H1 (cell line): ENCODE results near the gene RHOG.

ENCODE experiments used
- BRCA1 ChIP-seq: IDR thresholded peaks from 2 replicates; pipeline ENCODE4 v1.6.1; 2012; ENCODE audit warnings: low read depth, low read length, improper control_type of control experiment
- CHD2 ChIP-seq: IDR thresholded peaks from 2 replicates; pipeline ENCODE4 v1.6.1; 2012; ENCODE audit warnings: low read length, improper control_type of control experiment
- POLR2A ChIP-seq, 2 experiments: IDR thresholded peaks; 1 replicate in 1 of 2; 2 replicates in 1 of 2; pipeline ENCODE4 v1.6.1; 2011; ENCODE audit warnings: low read depth in 2 of 2, low read length in 2 of 2, mild to moderate bottlenecking in 2 of 2; ENCODE audit errors: control extremely low read depth in 1 of 2
- TAF7 ChIP-seq: optimal IDR thresholded peaks from 2 replicates; pipeline ENCODE3; 2011; ENCODE audit warnings: low read depth, mild to moderate bottlenecking, inconsistent platforms, low read length, moderate library complexity, borderline replicate concordance
- TF ChIP-seq, protein P1 (sequence below), 3 experiments: IDR thresholded peaks; 1 replicate in 2 of 3; 2 replicates in 1 of 3; pipeline versions ENCODE4 v1.5.1 to v1.6.1; 2011; ENCODE audit warnings: low read length in 3 of 3, mild to moderate bottlenecking in 3 of 3, inconsistent platforms in 2 of 3, low read depth in 1 of 3, moderate library complexity in 1 of 3; ENCODE audit not compliant: insufficient read depth in 1 of 3; ENCODE audit errors: control extremely low read depth in 1 of 3

DNA sequence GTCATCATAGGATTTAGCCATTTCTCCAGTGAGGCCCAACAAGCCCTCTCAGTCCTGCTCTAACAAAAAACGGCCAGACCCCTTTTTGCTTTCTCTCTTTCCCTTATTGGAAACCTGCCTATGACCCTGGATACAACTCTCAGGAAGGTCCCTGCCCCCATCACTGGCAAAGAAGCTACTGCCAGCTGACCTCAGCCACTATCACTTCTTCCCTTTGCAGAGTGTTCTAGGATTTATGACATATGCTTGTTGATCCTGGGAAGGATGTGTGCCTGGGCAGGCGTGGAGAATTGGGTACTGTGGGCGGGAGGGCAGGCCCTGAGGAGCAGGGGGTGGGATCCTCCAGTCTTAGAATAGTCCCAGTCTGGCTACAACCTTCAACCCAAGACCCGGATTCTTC, 24.9 kb downstream of the RHOG start:
- no peak for TF ChIP-seq CHD2
- no peak for TF ChIP-seq POLR2A (IDR thresholded peaks at IDR 0.05; ENCODE audit: control extremely low read depth in 1 of 2, low read depth in 2 of 2, low read length in 2 of 2)
- TF ChIP-seq, protein P1, sequence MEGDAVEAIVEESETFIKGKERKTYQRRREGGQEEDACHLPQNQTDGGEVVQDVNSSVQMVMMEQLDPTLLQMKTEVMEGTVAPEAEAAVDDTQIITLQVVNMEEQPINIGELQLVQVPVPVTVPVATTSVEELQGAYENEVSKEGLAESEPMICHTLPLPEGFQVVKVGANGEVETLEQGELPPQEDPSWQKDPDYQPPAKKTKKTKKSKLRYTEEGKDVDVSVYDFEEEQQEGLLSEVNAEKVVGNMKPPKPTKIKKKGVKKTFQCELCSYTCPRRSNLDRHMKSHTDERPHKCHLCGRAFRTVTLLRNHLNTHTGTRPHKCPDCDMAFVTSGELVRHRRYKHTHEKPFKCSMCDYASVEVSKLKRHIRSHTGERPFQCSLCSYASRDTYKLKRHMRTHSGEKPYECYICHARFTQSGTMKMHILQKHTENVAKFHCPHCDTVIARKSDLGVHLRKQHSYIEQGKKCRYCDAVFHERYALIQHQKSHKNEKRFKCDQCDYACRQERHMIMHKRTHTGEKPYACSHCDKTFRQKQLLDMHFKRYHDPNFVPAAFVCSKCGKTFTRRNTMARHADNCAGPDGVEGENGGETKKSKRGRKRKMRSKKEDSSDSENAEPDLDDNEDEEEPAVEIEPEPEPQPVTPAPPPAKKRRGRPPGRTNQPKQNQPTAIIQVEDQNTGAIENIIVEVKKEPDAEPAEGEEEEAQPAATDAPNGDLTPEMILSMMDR (IDR thresholded peaks at IDR 0.05; ENCODE audit: control extremely low read depth in 1 of 3, insufficient read depth in 1 of 3, low read depth in 1 of 3, low read length in 3 of 3), result no peak
- TF ChIP-seq BRCA1, result no peak
- no peak for TF ChIP-seq TAF7
